ENCODE measurements around the gene WWOX.

DNA sequence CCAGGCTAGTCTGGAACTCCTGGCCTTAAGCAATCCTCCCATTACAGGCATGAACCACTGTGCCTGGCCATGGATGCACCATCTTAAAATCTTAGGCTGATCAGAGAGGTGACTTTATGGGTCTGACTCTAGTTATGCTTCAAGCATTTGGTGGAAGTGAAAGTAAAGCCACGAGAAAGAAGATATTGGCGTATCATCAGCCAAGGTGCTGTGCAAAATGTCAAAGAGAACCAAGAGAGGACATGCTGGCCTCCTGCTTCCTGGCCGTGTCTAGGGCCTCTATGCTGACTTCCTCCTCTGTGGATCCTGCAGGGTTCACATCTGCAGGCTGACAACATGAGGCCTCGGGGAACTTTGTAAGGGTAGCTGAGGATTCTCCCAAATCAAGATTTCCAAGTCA, 1115.8 kb downstream of the WWOX start:
- TF ChIP-seq, protein P1, sequence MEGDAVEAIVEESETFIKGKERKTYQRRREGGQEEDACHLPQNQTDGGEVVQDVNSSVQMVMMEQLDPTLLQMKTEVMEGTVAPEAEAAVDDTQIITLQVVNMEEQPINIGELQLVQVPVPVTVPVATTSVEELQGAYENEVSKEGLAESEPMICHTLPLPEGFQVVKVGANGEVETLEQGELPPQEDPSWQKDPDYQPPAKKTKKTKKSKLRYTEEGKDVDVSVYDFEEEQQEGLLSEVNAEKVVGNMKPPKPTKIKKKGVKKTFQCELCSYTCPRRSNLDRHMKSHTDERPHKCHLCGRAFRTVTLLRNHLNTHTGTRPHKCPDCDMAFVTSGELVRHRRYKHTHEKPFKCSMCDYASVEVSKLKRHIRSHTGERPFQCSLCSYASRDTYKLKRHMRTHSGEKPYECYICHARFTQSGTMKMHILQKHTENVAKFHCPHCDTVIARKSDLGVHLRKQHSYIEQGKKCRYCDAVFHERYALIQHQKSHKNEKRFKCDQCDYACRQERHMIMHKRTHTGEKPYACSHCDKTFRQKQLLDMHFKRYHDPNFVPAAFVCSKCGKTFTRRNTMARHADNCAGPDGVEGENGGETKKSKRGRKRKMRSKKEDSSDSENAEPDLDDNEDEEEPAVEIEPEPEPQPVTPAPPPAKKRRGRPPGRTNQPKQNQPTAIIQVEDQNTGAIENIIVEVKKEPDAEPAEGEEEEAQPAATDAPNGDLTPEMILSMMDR (IDR thresholded peaks at IDR 0.05; ENCODE audit: poor library complexity, severe bottlenecking) = no peak
- no peak for TF ChIP-seq POLR2AphosphoS5 (IDR thresholded peaks at IDR 0.05)
- no peak for TF ChIP-seq TAF1 (IDR thresholded peaks at IDR 0.05; ENCODE audit: low read depth)
- TF ChIP-seq SMC3 (conservative IDR thresholded peaks at IDR 0.05; ENCODE audit: poor library complexity) = no peak
- no peak for TF ChIP-seq EZH2 (IDR thresholded peaks at IDR 0.05; ENCODE audit: borderline replicate concordance, insufficient read depth, low read length, poor library complexity, severe bottlenecking)
- no peak for TF ChIP-seq RAD21 (conservative IDR thresholded peaks at IDR 0.05)
- no peak for TF ChIP-seq EP300 (conservative IDR thresholded peaks at IDR 0.05; ENCODE audit: poor library complexity, severe bottlenecking)
- no peak for TF ChIP-seq MXI1 (conservative IDR thresholded peaks at IDR 0.05; ENCODE audit: poor library complexity, severe bottlenecking)

Measured in neural cell (in vitro differentiated cells).